GM23248 (cell line): ENCODE data around the gene STAM2.

Source experiments
- EZH2 ChIP-seq: fragments of 200-600 bp; sonication (generic); IDR thresholded peaks from 2 replicates; pipeline ENCODE4 v1.6.1; 2018; ENCODE audit warnings: antibody characterized with exemption, mild to moderate bottlenecking; ENCODE audit not compliant: insufficient read depth, poor library complexity, severe bottlenecking
- EZH2phosphoT487 ChIP-seq: fragments of 200-600 bp; sonication (generic); IDR thresholded peaks from 2 replicates; pipeline ENCODE4 v1.6.1; 2018; ENCODE audit warnings: antibody characterized with exemption, moderate library complexity, mild to moderate bottlenecking, low read depth; ENCODE audit not compliant: insufficient read depth

DNA sequence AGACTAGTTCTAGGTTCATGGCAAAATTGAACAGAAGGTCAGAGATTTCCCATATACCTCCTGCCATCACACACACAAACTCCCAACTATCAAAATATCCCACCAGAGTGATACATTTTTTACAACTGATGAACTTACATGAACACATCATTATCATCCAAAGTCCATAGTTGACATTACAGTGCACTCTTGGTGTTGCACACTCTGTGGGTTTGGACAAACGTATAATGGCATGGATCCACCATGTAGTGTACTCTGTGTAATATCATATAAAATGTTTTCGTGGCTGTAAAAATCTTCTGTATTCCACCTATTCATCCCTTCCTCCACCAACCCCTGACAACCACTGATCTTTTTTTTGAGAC lies 25.9 kb upstream of the STAM2 start:
- TF ChIP-seq EZH2 (no peak), EZH2phosphoT487 (no peak)
